GM18526 (cell line): ENCODE data around the gene ELN.

ENCODE experiments used
- POLR2A ChIP-seq: IDR thresholded peaks from 3 replicates; pipeline ENCODE4 v1.6.1; 2011; ENCODE audit not compliant: insufficient read length; ENCODE audit errors: extremely low read depth

ELN gene

DNA sequence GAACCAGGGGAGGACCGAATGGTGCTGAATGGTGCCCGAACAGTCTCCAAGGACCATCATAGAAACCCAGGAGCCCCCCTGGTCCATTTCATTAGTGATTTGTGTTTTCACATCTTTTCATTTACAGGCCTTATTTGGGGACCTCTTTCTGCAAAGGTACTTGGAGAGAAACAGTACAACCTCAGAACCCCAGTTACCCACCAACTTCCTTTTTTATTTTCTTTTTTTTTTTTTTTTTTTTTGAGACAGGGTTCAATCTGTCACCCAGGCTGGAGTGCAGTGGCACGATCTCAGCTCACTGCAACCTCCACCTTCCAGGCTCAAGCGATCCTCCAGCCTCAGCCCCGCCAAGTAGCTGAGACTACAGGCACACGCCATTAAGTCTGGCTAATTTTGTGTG lies 13.0 kb upstream of the ELN start:
- no peak for TF ChIP-seq POLR2A

DNA sequence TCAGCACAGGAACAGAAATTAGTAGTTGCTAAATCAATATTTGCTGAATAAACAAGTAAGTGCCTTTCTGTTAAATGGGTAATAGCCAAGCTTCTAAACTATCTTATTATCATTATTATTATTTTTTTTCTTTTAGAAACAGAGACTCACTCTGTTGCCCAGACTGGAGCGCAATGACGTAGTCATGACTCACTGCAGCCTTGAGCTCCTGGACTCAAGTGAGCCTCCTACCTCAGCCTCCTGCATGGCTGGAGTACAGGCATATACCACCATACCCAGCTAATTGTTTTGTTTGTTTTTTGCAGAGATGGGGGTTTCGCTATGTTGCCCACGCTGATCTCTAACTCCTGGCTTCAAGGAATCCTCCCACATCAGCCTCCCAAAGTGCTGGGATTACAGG lies 12.3 kb upstream of the ELN start:
- no peak for TF ChIP-seq POLR2A

DNA sequence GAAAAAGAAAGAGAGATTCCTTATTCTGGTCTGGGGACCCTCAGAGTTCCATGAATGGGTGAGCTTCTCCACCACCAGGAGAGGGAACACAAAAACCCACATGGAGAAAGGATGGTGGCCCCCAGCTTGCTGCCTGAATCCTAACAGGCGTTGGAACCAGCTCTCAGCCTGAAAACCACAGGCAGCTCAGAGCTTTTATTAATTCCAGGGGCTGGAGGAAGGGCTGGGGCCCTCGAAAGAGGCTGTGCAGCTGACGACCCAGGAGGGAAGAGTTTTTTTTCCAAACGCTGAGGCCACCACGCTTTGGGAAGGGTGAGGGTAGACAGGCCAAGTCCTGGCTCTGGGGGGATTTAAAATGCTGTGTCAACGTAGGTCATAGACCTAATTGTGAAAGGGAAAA lies 10.8 kb upstream of the ELN start:
- no peak for TF ChIP-seq POLR2A

DNA sequence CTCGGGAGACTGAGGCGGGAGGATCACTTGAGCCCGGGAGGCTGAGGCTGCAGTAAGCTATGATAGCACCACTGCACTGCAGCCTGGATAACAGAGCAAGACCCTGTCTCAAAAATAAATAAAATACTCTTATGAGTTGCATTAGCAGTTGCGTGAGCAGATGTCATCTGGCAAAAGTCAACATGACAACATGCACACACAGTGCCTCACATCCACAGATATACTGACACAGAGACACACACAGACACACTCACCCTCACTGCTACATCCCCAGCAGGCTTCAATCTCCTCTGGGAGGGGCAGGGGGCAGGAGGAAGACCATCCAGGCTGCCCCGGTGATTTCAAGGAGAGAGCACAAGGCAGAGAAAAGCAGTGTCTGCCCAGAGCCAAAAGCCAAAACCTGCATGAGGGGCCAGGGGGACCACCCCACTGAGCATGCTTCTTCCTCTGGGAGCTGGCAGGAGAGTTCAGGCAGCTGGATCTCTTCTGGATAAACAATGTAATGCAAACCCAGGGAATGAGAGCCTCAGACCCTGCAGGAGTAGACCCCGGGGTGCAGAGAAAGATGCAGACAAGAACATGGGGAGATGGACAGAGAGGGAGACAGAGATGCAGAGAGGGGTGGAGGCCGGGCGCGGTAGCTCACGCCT lies 9.6 kb upstream of the ELN start:
- no peak for TF ChIP-seq POLR2A

DNA sequence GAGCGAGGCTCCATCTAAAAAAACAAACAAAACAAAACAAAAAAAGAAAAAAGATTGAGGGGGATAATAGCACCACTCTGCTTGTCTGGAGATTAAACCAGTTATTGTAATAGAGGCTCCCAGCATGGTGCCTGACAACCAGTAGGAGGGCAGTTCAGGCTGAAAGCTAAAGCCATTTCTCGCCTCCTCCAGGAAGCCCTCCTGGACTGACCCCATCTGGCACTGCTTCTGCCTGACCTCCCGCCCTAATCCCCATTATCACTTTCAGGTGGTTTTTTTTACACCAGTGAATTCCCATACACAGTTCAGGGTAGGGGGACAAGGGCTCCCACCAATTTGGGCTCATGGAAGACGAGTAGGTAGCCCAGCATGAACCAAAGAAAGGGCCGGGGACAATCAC lies 8.8 kb upstream of the ELN start:
- no peak for TF ChIP-seq POLR2A

DNA sequence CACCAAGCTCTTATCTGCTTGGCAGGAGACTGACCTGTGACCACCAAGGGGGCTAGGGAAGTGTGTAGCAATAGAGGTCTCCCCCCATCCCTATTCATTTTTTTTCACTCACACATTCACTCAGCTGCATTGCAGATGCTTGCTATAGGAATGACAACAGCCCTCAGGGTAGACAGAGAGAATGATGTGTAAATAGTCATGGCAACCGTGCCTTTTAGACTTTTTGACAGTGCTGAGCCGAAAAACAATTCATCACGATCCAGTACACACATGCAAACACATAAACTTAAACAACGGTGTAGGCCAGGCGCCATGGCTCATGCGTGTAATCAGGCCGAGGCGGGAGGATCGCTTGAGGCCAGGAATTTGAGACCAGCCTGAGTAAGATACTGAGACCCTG lies 7.6 kb upstream of the ELN start:
- no peak for TF ChIP-seq POLR2A

DNA sequence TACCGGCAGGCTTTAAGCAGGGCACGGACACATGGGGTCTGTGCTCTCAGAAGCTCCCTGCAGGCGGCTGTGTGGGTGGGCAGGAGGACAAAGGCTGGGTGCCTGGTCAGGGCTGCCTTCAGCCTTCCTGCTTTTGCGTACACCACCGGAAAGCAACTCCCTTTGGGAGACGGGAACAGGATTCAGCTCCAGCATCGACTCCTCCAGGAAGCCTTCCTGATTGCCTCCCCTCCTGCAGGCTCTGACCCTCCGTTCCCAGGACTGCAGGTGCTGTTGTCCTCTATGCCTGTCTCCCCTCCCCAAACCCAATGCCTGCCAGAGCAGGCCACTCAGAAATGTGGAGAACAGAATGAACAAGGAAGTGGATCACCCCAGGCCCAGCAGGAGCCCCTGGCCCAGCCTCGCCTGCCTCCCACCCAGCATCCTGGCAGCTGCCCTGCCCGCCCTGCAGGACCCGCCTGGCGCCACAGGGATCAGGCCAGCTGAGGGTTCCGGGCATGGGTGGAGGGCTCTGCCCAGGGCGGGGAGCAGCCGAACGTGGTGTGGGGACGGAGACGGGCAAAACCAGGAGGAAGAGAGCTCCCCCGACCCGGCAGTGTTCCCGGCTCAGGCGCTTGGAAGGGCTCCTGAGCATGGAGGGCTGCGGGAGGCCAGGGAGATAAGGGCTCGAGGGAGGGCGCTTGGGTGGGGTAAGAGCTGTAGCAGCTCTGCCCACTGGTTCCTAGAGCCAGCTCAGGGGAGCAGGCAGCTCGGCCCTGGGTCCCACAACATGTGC lies 6.2 kb upstream of the ELN start:
- TF ChIP-seq POLR2A, result no peak

DNA sequence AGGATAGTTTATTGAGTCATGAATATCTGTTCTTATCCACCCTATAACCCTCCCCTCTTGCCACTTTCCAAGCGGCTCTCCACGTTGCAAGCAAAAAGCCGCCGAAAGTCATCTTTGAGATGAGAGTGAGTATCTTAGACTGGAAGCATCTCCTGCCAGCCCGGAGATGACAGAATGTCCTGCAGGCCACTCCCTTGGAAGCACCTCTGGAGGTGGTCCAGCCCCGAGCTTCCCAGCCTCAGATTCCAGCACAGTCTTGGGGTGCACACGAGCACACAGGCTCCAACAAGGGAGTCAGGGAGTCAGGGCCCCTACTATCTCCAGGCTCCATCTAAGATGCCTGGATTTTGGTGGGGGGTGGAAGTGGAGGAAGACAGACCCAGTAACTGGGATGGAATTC lies 5.5 kb upstream of the ELN start:
- no peak for TF ChIP-seq POLR2A

DNA sequence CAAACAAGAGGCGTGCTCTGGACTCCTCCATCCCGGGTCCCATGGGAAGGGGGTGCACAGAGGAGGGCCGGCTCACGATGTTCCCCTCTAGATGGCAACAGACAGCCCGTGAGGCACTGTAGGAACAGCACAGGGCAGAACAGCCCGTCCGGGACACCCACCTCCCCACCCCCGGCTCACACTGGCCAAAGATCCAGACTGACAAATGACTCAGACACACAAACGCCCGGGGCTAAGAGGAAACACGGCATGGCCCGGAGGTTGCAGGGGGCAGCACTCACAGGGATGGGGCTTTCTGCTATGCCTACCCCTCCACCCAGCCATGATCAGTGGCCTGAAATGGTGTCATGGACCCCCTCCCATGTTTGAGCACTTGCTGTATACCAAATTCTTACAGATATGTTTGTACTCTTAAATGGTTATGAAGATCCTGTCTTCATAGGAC lies 4.9 kb upstream of the ELN start:
- TF ChIP-seq POLR2A, result no peak

DNA sequence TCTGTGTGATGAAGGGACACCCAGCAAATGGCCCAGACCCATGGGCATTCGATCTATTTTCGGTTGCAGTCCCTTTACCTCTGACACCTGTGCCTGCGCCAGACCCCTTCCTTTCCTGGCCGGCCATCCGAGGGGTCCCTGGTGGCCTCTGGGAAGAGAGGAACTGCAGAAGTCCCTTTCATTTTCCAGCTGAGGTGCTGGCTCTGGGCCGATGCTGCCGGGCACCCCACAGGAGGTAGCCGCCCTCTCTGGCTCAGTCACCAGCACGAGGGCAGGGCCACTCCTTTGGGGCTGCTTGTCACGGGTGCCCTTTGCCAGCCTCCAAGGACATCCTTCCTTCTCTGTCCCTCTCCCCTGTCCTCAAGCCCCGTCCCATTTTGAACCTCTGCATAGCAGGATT lies 4.2 kb upstream of the ELN start:
- no peak for TF ChIP-seq POLR2A

DNA sequence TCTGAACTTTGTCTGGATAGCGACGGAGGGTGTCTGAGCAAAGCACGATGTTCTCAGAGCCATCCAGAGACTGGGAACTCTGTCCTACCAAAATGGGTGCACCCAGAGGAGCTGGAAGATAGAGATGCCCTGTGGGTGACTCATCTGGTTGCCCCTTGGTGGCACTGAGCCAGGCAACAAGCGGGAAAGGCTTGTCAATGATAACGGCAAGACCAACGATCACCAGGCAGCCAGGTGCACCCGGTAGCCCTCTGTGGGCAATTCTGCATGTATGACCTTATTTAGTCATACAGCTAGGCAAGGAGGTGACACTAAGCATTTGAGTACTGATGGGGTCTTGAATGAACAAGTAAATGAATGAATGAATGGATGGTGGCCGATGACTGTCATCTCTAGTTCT lies 2.8 kb upstream of the ELN start:
- TF ChIP-seq POLR2A, result no peak

DNA sequence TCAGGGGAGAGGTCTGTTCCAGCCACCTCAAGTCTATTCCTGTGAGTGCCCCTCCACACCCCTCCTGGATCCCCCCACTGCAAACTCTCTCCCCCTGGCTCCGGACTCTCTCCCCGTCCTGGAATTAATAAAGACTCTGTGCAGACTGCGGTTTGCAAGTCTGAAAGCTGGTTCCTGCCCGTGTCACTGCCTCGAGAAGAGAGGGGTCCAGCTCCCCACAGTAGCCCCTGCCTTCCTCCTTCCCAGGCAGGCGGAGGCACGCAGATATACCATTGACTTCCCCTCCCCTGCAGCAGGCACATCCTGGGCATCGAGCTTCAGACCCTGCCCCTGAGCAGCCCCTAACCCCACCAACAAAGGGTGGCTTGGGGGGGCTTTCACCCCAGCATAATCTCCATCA lies 2.2 kb upstream of the ELN start:
- no peak for TF ChIP-seq POLR2A

DNA sequence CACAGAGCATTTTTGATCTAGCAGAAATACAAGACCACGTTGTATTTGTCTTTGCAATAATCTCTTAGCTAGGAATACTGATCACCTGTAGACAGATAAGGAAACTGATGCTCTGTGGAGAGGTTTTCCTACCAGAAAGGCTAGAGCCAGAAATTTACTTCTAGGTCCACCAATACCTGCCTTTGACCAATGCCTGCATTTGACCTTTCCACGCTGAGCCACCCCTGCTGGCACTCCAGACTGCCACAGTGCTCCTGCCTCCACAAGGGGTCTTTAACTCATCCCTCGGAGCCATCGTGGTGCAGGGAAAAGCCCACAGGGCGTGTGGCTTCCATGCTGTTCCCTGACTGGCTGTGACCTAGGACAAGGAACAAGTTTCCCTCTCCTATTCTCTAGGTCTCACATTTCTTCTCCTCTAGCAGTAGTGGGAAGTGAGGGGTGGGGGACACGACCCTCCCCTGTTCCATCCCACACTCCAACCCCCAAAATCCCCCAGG lies 1.5 kb upstream of the ELN start:
- no peak for TF ChIP-seq POLR2A

DNA sequence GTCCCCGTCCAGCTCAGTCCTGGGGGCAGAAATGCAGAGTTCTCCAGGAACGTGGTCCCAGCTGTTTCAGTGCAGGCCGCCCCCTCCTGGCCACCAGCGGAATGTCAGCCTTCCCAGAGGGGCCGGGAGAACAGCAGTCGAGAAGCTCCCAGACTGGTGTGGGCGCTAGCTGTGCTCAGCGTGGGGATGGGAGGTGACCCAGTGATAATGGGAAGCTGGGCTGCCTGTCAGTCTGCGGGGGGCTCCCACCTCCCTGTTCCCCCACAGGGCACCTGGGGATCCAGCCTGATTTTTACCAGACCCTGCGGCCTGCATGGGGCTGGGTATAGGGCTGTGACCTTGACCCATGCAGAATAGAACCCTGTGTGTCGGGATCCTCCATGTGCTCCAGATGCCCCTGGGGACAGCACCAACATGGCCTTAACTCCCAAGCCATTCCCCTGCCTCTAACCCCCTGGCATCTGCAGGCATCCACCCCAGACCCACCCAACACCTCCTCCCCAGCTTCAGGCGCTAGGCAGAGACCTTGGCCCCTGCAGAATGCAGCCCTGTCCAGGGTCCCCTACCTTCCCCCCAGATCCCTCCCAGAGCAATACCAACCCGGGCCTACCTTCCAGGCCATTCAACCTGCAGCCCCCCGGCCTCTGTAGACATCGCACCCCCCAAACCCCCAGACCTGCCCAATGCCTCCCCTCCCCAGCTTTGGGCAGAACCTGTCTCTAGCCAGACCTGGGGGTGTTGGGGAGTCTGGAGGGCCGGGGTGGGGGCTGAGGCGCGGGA lies 880 bp upstream of the ELN start:
- TF ChIP-seq POLR2A, result no peak

DNA sequence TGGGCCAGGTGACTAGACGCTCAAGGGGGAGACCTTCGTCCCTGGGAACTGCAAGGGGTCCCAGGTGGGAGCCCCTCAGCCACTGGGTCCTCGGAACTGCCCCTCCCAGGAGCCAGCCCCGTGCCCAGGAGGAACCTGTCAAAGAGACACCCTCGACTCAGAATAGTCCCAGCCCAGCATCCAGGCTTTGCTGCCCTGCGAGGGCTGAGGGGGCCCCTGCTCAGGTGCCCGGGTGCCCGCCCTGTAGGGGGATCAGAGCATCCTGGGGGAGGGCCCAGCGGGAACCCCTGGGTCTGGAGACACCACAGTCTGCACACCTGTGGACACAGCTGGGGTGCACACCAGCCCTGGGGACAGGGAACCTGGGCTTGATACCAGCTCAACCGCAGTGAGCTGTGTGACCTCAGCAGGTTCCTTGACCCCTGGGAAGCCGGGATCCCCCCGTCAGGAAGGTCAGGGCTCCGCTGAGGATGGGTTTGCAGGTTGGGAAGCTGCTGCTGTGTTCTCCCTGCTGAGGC lies 407 bp downstream of the ELN start:
- no peak for TF ChIP-seq POLR2A
